SKM-1 treated with dmso at 0.1 percent for 144 hours (cell line): Measurements from ENCODE around the gene STMND1.

Experiments
- DNase-seq: peaks from one replicate; lab custom pipeline; 2025; ENCODE audit not compliant: unreplicated experiment; lab: John Stamatoyannopoulos, UW

The STMND1 gene

GRCh38 chr6:17159240-17159639, 57.4 kb downstream of the STMND1 start:
- DNase-seq: no peak

- DNase-seq: no peak
Observed at GRCh38 chr6:17161076-17161475, 59.2 kb downstream of the STMND1 start.

GRCh38 chr6:17165383-17165782, 63.5 kb downstream of the STMND1 start:
- DNase-seq: no peak

- DNase-seq: no peak
Observed at GRCh38 chr6:17167327-17167979, 65.6 kb downstream of the STMND1 start.

GRCh38 chr6:17169291-17169690, 67.4 kb downstream of the STMND1 start:
- no peak for DNase-seq

- DNase-seq: no peak
Observed at GRCh38 chr6:17169711-17170110, 67.9 kb downstream of the STMND1 start.

- DNase-seq: no peak
Observed at GRCh38 chr6:17172836-17173470, 71.1 kb downstream of the STMND1 start.

- no peak for DNase-seq
Observed at GRCh38 chr6:17178326-17178725, 76.5 kb downstream of the STMND1 start.

GRCh38 chr6:17178754-17179529, 77.1 kb downstream of the STMND1 start:
- no peak for DNase-seq

GRCh38 chr6:17179530-17180073, 77.8 kb downstream of the STMND1 start:
- no peak for DNase-seq
